RKO (cell line): ENCODE data around the gene AJAP1.

Experiments
- DNase-seq: peaks from one replicate; pipeline ENCODE4 v3.0.0-alpha.2; 2016; ENCODE audit warnings: low spot score

The AJAP1 gene

GRCh38 chr1:4734791-4735190 lies 80.4 kb downstream of the AJAP1 start:
- no peak for DNase-seq

- no peak for DNase-seq
These were observed 81.8 kb downstream of the AJAP1 start for GRCh38 chr1:4736254-4736653.

- DNase-seq, result no peak
These were observed 87.5 kb downstream of the AJAP1 start for GRCh38 chr1:4741876-4742423.

- no peak for DNase-seq
These were observed 89.8 kb downstream of the AJAP1 start for GRCh38 chr1:4743978-4744750.

- no peak for DNase-seq
These were observed 91.2 kb downstream of the AJAP1 start for GRCh38 chr1:4745560-4745959.

GRCh38 chr1:4749406-4749805 lies 95.0 kb downstream of the AJAP1 start:
- DNase-seq, result no peak

GRCh38 chr1:4750177-4750576 lies 95.8 kb downstream of the AJAP1 start:
- no peak for DNase-seq

- no peak for DNase-seq
These were observed 97.7 kb downstream of the AJAP1 start for GRCh38 chr1:4752059-4752458.

- DNase-seq, result no peak
These were observed 100.4 kb downstream of the AJAP1 start for GRCh38 chr1:4754816-4755215.

- DNase-seq, result no peak
These were observed 101.0 kb downstream of the AJAP1 start for GRCh38 chr1:4755301-4755845.

GRCh38 chr1:4755864-4756504 lies 101.6 kb downstream of the AJAP1 start:
- no peak for DNase-seq

- DNase-seq, result no peak
These were observed 102.6 kb downstream of the AJAP1 start for GRCh38 chr1:4756851-4757580.

GRCh38 chr1:4759671-4760070 lies 105.3 kb downstream of the AJAP1 start:
- DNase-seq, result no peak

GRCh38 chr1:4760088-4760487 lies 105.7 kb downstream of the AJAP1 start:
- no peak for DNase-seq

- DNase-seq, result no peak
These were observed 106.9 kb downstream of the AJAP1 start for GRCh38 chr1:4761324-4761723.

GRCh38 chr1:4762146-4762545 lies 107.7 kb downstream of the AJAP1 start:
- DNase-seq, result no peak

- no peak for DNase-seq
These were observed 112.9 kb downstream of the AJAP1 start for GRCh38 chr1:4767308-4767707.

GRCh38 chr1:4768553-4768952 lies 114.1 kb downstream of the AJAP1 start:
- DNase-seq, result no peak

- no peak for DNase-seq
These were observed 115.3 kb downstream of the AJAP1 start for GRCh38 chr1:4769516-4770280.

GRCh38 chr1:4770713-4771112 lies 116.3 kb downstream of the AJAP1 start:
- no peak for DNase-seq

- DNase-seq, result no peak
These were observed 116.9 kb downstream of the AJAP1 start for GRCh38 chr1:4771267-4771666.

- DNase-seq, result no peak
These were observed 117.3 kb downstream of the AJAP1 start for GRCh38 chr1:4771721-4772120.
